ENCODE results near the gene TOR2A. TPM values are rescaled to one million over a fixed set of nuclear protein-coding genes. Genes with fewer than 3 reads are reported as not detected.

TOR2A gene
- total RNA-seq, 1 donor from 2014 or later = 7.4 TPM

DNA sequence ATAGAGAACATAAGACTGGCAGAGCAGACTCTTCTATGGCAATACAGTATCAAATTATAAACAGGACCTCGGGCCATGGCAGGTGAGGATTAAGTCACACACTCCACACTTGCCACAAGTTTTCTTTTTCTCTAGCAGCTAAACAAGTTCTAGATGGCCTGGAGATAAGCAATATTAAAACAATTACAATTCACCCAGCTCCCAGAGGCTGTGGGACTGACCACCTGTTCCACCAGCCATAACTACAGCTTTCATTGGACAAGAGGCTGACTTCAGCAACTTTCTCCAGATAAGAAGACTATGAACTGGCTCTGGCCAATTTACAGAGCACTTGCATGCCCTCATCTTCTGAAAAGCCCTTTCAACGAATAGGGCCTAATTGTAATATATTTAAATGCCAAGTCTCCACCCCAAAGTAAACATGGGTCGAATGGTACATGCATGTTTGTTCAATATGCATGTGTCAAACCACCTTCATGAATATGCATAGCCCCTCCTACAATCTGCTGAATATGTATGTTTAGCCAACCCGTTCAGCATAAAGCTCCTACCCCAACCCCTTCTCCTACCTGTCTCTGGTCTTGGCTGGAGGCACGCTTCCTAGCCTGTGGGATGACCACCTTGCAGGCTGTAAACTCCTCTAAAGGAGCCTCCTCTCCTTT lies 34.4 kb downstream of the TOR2A start:
- DNase-seq (ENCODE audit: low spot score) = no peak
- no peak for ATAC-seq

DNA sequence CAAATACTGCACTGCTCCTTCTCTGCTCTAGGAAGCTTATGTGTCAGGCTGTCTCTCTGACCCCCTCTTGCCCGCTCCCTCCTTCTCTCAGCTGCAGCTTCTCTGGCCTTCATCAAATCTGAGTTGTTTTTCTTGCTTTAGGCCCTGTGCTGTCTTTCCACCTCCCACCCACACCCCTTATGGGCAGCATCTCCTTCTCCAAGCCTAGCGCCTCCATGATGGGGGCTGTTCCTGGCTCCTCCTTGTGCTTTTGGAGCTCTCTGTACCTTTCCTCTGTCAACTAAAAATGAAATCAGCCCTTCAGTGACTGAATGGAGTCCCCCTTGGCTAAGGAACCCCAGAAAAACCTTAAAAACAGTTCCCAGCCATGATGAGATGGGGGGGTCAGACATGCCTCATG lies 35.0 kb downstream of the TOR2A start:
- ATAC-seq = no peak
- DNase-seq (ENCODE audit: low spot score) = no peak

DNA sequence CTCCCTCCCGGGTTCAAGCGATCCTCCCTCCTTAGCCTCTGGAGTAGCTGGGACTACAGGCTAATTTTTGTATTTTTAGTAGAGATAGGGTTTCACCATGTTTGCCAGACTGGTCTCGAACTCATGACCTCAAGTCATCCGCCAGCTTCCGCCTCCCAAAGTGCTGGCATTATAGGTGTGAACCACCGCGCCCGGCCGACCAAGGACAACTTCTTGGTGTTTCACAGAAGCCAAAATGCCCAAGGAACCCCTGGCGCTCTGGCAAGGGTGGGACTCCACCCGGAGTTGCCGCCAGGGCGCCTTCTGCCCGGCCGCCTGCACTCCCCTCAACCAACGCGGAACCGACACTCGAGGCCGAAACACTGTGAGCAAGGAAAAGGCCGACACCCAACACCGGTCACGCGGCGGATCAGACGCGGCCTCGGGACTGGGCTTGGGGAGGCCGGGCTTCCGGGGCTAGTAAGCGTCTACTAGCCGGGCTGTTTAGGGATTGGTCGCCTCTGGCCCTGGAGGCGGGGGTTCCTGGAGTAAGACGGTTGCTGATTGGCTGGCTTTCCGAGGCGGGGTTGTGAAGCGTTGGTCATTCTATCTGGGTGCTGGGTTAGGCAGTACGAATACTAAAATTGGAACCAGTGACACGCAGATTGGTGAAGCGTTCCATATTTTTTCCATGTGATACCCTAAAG lies 36.0 kb downstream of the TOR2A start:
- peak; percentile 98 for ATAC-seq
- peak; percentile 90 for DNase-seq (ENCODE audit: low spot score)

DNA sequence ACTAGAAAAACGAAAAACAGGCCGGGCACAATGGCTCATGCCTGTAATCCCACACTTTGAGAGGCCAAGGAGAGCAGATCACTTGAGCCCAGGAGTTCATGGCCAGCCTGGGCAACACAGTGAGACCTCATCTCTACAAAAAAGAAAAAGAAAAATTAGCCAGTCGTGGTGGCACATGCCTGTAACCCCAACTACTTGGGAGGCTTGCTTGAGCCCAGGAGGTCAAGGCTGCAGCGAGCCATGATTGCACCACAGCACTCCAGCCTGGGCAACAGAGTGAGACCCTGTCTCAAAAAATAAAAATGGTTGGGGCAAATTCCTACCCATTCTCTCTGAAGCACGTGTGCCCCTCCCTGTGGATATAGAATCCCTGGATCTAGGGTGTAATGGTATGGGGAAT lies 36.7 kb downstream of the TOR2A start:
- DNase-seq (ENCODE audit: low spot score) (no peak), ATAC-seq (no peak)

DNA sequence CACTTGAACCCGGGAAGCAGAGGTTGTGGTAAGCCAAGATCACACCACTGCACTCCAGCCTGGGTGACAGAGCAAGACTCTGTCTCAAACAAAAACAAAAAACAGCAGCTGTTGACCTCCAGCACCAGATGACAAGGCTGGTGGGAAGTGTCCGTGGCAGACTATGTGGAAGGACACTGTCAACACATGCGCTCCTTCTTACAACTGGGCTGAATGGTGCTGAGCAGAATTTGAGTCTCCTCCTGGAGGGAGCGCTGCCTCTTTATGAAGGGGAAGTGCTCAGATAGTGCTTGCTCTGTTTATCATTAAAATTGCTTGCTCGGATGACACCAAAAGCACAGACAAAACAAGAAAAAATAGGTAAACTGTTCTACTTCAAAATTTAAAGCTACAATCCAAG lies 37.5 kb downstream of the TOR2A start:
- ATAC-seq (no peak), DNase-seq (ENCODE audit: low spot score) (no peak)

DNA sequence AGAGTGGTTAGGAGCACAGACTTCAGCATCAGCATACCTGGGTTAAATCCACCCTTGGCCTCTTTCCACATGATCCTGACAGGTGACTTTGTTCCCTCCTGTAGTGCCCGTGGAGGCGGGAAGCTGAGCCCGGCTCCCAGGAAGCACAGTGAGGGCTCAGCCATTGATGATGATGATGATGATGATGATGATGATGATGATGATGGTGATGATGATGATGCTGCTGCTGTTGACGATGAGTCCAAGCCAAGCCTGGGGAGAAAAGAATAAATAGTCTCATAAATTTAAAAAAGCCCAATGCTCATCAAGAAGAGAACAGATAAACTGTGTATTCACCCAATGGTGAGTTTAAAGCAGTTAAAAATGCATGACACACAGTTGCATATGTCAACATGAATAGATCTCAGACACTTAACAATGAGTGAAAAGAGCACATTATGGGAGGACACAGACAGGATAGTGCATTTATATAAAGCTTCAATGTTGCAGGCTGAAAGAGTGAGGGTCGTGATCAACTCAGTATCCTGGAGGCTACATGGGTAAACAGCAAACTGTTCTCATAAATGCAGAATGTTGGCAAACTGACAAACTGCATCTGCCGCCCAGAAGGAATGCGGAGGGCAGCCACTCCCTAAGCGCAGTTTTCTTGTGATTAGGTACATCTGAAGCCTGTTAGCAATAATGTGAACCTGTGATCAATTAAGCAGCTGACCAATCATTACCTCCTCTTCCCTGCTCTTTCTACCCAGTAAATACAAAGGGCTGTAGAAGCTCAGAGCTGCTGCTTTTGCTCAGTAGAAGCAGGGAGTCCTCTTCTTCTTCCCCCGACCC lies 40.0 kb downstream of the TOR2A start:
- DNase-seq (ENCODE audit: low spot score) (no peak), ATAC-seq (no peak)

DNA sequence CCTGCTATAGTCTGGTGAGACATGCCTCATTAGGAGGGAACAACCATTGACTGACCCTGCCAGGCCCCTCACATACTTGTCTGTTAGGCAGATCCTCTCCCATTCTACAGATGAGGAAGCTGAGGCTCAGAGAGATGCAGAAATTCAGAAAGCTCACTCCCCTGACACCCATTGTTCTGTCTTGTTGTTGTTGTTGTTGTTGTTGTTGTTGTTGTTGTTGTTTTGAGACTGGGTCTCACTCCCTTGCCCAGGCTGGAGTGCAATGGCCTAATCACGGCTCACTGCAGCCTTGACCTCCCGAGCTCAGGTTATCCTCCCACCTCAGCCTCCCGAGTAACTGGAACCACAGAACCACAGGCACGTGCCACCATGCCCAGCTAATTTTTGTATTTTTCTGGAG lies 41.4 kb downstream of the TOR2A start:
- ATAC-seq = no peak
- no peak for DNase-seq (ENCODE audit: low spot score)

DNA sequence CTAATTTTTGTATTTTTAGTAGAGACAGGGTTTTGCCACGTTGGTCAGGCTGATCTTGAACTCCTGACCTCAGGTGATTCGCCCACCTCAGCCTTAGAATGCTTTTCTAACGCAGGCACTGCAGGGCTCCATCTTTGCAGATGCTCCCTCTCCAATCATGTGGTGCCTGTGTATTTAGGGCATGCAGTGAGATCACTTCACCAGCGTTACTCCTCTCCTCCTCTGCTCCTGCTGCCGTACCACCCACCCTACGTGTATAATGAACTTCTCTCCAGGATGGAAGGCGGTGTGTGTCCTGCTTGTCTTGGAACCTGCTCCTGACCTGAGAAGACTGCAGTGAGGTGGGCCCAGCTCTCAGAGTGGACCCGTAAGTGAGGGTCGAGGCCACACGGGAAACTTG lies 42.0 kb downstream of the TOR2A start:
- ATAC-seq = no peak
- DNase-seq (ENCODE audit: low spot score) = no peak

DNA sequence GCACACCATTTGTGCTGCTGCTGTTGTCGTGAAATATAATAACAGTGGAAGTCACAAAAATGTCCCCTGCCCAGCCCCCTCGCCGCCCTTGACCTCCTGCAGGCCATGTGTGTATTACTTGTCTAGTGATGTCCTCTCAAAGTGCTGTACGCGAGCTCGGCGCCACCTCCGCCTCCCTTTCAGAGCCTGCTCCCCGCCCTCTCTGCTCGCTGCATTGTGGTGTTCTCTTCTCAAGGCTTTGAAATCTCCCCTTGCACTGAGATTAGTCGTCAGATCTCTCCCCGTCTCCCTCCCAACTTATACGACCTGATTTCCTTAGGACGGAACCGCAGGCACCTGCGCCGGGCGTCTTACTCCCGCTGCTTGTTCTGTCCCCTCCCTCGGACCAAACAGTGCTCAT lies 43.0 kb downstream of the TOR2A start:
- no peak for DNase-seq (ENCODE audit: low spot score)

DNA sequence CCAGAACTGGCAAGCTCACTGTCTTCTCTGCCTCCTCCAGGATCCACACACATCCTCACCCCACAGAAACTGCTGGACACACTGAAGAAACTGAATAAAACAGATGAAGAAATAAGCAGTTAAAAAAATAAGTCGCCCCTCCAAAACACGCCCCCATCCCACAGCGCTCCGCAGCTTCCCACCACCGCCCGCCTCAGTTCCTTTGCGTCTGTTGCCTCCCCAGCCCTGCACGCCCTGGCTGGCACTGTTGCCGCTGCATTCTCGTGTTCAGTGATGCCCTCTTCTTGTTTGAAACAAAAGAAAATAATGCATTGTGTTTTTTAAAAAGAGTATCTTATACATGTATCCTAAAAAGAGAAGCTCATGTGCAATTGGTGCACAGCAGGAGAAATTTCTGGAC lies 44.4 kb downstream of the TOR2A start:
- DNase-seq (ENCODE audit: low spot score) = no peak
- ATAC-seq = no peak

More for the DNA sequence above, 43.0 kb downstream of the TOR2A start:
- no peak for ATAC-seq

DNA sequence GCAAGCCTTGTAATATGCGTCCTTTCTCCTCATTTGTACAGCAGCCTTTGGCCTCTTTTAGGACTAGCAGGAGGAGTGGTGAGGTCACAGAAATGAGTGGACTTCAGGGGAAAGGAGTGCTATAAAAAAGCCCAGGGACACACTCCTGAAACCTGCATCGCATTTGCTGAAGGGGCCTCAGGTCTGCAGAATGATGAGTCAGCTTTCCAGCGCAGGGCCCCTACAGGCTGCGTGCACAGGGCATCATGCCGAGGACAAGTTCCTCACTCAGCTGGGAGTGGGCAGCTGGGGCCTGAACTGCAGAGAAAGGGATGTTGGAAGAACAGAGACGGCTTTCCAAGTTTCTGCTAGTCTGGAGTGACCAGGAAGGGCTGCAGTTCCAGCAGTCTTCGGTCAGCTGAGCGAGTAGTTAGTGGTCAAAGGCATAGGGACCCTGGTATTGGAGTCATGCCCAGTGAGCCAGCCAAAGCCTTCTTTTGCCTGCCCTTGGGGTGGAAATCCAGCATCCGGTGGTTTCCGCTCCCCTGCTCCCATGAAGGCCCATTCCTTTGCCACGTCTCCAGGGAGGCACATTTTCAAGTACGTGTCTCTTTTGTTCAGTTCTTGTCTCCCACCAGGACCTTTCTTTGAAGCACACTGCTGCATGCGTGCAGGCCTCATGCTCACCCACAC lies 45.6 kb downstream of the TOR2A start:
- DNase-seq (ENCODE audit: low spot score) = no peak
- ATAC-seq = no peak

DNA sequence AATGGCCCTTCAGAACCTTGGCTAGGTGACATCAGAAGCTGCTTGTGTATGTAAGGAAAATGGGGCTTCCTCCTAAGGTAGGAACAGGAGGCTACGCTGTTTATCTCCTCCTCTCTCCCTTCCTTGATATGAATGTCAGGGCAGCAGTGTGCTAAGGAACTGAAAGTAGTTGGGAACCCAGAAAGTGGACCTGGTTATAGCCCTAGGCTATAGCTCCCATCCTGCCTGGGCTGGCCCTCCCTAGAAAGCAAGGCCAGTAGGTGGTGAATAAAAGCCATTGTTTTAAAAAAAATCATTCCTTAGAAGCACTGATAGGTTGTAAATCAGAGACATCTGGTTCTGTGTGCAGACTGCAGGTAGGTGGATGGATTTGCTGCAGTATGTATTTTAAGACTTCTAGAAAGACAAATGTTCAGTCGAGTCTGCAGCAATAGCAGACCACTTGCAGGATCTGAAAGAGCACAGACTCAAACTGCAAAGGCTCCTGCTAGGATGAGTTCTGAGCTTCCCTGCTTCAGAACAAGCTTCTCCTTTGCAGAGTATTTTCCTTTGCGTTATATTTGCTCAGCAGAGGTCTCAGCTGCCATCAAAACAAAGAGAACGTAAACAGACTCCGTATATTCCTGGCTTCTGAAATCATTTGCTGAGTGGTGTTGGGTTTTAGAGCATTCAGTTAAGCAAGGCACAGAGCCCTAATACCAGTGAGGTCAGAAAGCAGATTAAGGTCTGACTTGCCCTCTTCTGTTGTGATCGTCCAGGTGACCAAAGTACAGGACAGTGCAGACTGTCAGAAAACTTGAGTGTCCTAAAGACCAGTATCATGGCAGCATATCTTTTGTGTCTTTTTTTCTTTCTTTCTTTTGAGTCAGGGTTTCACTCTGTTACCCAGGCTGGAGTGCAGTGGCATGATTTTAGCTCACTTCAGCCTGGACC lies 48.4 kb downstream of the TOR2A start:
- no peak for DNase-seq (ENCODE audit: low spot score)

DNA sequence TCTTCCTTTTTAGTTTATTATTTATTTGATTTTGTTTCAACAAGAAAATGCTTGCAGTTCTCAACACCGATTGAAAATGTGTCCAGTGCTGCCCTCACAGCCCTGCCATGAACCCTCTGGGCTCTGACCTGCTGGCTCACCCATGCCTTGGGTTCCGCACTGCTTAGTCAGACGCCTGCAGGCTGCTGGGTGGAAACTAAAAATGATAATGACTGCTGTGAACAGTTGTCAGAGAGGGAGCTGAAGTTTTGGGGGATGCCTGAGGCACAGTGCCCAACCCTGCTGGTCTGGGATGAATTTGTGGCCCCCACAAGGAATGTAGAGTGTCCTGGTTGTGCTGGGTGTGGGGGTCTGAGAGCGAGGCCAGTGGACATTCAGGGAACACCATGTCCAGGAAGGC lies 50.5 kb downstream of the TOR2A start:
- ATAC-seq = no peak
- no peak for DNase-seq (ENCODE audit: low spot score)

More for the DNA sequence above, 48.4 kb downstream of the TOR2A start:
- ATAC-seq = peak; percentile 47

DNA sequence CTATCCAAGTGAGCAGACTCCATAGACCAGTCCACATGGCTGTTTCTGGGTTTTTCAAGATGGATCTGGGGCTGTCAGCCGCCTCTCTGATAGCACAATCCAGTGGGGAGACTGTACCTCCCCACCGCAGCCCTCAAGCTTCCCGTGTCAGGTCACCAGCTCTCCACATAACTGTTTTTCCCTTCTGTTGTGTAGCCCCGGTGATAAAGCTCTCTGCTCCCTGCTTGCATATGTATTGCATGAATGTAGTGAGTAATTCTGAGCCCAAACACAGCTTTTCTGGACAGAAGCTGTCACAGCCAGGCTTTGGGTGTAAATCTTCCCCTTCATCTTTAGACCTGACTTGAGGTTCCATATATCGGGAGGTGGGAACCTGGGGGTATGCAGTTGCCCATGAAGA lies 51.4 kb downstream of the TOR2A start:
- DNase-seq (ENCODE audit: low spot score) (no peak), ATAC-seq (no peak)

DNA sequence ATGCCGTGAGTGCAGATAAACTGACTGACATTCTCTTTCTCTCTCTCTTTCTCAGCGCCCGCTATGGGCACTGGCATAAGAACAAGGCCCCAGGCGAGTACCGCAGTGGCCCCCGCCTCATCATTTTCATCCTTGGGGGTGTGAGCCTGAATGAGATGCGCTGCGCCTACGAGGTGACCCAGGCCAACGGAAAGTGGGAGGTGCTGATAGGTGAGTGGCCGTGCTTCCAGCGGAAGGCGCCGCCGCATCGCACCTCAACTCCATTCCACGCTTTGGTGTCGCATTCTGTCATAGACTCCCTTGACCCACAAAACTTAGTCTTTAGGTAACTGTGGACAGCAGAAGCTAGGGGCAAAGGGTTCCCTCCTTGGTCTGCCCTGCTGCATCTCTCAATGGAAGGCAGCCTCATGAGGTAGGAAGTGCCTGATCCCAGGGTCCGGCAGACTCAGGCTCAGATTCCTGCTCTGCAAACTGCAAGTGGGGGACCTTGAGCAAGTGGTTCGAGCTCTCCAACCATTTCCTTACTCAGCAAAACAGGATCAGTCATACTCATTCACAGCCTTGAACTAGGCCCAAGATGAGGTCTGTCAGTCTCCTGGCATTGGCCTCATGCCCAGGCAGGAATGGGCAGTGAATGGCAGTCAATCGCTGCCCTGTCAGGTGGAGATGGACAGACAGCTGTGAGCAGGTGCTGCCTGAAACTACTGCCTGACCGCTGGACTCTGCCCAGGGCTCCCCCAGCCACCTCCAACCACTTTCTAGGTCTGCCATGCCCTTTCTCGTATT lies 52.5 kb downstream of the TOR2A start:
- ATAC-seq (peak; percentile 83), DNase-seq (ENCODE audit: low spot score) (peak; percentile 60)

Data from left lobe of liver (tissue), 2 donors.